ENCODE data around the gene BMP7.
"Not testable (repeated sequence)": the region's sequence is repeated elsewhere in the genome, so short reads cannot be mapped to it uniquely, and the experiment has no call there.

The BMP7 gene

GRCh38 chr20:57248132-57248797 is 18.2 kb downstream of the BMP7 start:
- no peak for DNase-seq

- DNase-seq: no peak
These were observed 19.0 kb downstream of the BMP7 start for GRCh38 chr20:57247292-57247965.

- no peak for DNase-seq
These were observed 20.4 kb downstream of the BMP7 start for GRCh38 chr20:57245997-57246396.

- DNase-seq: no peak
These were observed 21.7 kb downstream of the BMP7 start for GRCh38 chr20:57244627-57245214.

GRCh38 chr20:57244221-57244585 is 22.2 kb downstream of the BMP7 start:
- DNase-seq: no peak

GRCh38 chr20:57243480-57244220 is 22.8 kb downstream of the BMP7 start:
- DNase-seq: no peak

- no peak for DNase-seq
These were observed 24.0 kb downstream of the BMP7 start for GRCh38 chr20:57242414-57242813.

GRCh38 chr20:57241363-57241991 is 25.0 kb downstream of the BMP7 start:
- DNase-seq: no peak

- DNase-seq: no peak
These were observed 25.7 kb downstream of the BMP7 start for GRCh38 chr20:57240581-57241362.

GRCh38 chr20:57239725-57240124 is 26.7 kb downstream of the BMP7 start:
- not testable (repeated sequence) for DNase-seq

GRCh38 chr20:57239324-57239723 is 27.1 kb downstream of the BMP7 start:
- DNase-seq: not testable (repeated sequence)

- DNase-seq: no peak
These were observed 28.4 kb downstream of the BMP7 start for GRCh38 chr20:57238089-57238488.

GRCh38 chr20:57237585-57237953 is 28.9 kb downstream of the BMP7 start:
- DNase-seq: no peak

GRCh38 chr20:57236813-57237584 is 29.4 kb downstream of the BMP7 start:
- no peak for DNase-seq

GRCh38 chr20:57234556-57235251 is 31.7 kb downstream of the BMP7 start:
- DNase-seq: no peak

GRCh38 chr20:57231951-57232428 is 34.5 kb downstream of the BMP7 start:
- DNase-seq: peak; percentile 12

GRCh38 chr20:57231161-57231560 is 35.3 kb downstream of the BMP7 start:
- DNase-seq: no peak

GRCh38 chr20:57230247-57230646 is 36.2 kb downstream of the BMP7 start:
- DNase-seq: no peak

GRCh38 chr20:57229490-57229889 is 37.0 kb downstream of the BMP7 start:
- DNase-seq: no peak

- no peak for DNase-seq
These were observed 40.6 kb downstream of the BMP7 start for GRCh38 chr20:57225830-57226229.

GRCh38 chr20:57225197-57225733 is 41.2 kb downstream of the BMP7 start:
- no peak for DNase-seq

Measured in NCI-H187 treated with DMSO at 0.1 percent for 48 hours (cell line).